HG03196 (cell line): ENCODE results near the gene GCLC.

Source experiments
- ATAC-seq: cut with Tn5 transposase; IDR thresholded peaks from one replicate; pipeline ENCODE4 v1.9.1; 2021; ENCODE audit not compliant: unreplicated experiment

Gene GCLC

GRCh38 chr6:53527249-53527765 lies 17.6 kb downstream of the GCLC start:
- no peak for ATAC-seq

- ATAC-seq: no peak
These were observed 18.9 kb downstream of the GCLC start for GRCh38 chr6:53526000-53526399.

- ATAC-seq: no peak
These were observed 20.5 kb downstream of the GCLC start for GRCh38 chr6:53524455-53524815.

GRCh38 chr6:53523511-53524454 lies 21.1 kb downstream of the GCLC start:
- no peak for ATAC-seq

GRCh38 chr6:53520320-53520928 lies 24.5 kb downstream of the GCLC start:
- no peak for ATAC-seq

GRCh38 chr6:53518862-53519261 lies 26.0 kb downstream of the GCLC start:
- no peak for ATAC-seq

- no peak for ATAC-seq
These were observed 27.9 kb downstream of the GCLC start for GRCh38 chr6:53517021-53517420.

- no peak for ATAC-seq
These were observed 30.2 kb downstream of the GCLC start for GRCh38 chr6:53514677-53515076.

- ATAC-seq: no peak
These were observed 31.4 kb downstream of the GCLC start for GRCh38 chr6:53513519-53513966.

GRCh38 chr6:53513056-53513455 lies 31.8 kb downstream of the GCLC start:
- ATAC-seq: no peak

- ATAC-seq: no peak
These were observed 32.3 kb downstream of the GCLC start for GRCh38 chr6:53512626-53513025.

- no peak for ATAC-seq
These were observed 34.2 kb downstream of the GCLC start for GRCh38 chr6:53510746-53511145.

- no peak for ATAC-seq
These were observed 38.0 kb downstream of the GCLC start for GRCh38 chr6:53506872-53507271.

GRCh38 chr6:53504512-53504911 lies 40.4 kb downstream of the GCLC start:
- no peak for ATAC-seq

- no peak for ATAC-seq
These were observed 41.8 kb downstream of the GCLC start for GRCh38 chr6:53503060-53503459.

GRCh38 chr6:53501432-53501831 lies 43.5 kb downstream of the GCLC start:
- no peak for ATAC-seq

- ATAC-seq: no peak
These were observed 44.8 kb downstream of the GCLC start for GRCh38 chr6:53500095-53500494.

- ATAC-seq: no peak
These were observed 45.8 kb downstream of the GCLC start for GRCh38 chr6:53499094-53499493.

- ATAC-seq: no peak
These were observed 46.3 kb downstream of the GCLC start for GRCh38 chr6:53498649-53499048.

- no peak for ATAC-seq
These were observed 47.0 kb downstream of the GCLC start for GRCh38 chr6:53497905-53498304.

- ATAC-seq: no peak
These were observed 48.0 kb downstream of the GCLC start for GRCh38 chr6:53496797-53497375.
